Activated CD8-positive, alpha-beta memory T cell treated with anti-CD3 and anti-CD28 coated beads, Interleukin-2, amount 50 U/mL, for 4 hours (primary cell): ENCODE measurements around the gene HTRA3.

Experiments used
- DNase-seq: peaks from one replicate; pipeline ENCODE4 v3.0.0-alpha.2; 2020

The HTRA3 gene

GRCh38 chr4:8282742-8283141 lies 13.2 kb downstream of the HTRA3 start:
- no peak for DNase-seq

GRCh38 chr4:8283161-8283560 lies 13.6 kb downstream of the HTRA3 start:
- no peak for DNase-seq

GRCh38 chr4:8283631-8284121 lies 14.1 kb downstream of the HTRA3 start:
- no peak for DNase-seq

GRCh38 chr4:8284391-8284790 lies 14.8 kb downstream of the HTRA3 start:
- DNase-seq = no peak

GRCh38 chr4:8285143-8285975 lies 15.8 kb downstream of the HTRA3 start:
- DNase-seq = no peak

GRCh38 chr4:8285976-8286718 lies 16.6 kb downstream of the HTRA3 start:
- no peak for DNase-seq

- DNase-seq = no peak
Measured at GRCh38 chr4:8286719-8287342, 17.3 kb downstream of the HTRA3 start.

GRCh38 chr4:8287343-8288280 lies 18.1 kb downstream of the HTRA3 start:
- no peak for DNase-seq

- DNase-seq = no peak
Measured at GRCh38 chr4:8289151-8289750, 19.7 kb downstream of the HTRA3 start.

GRCh38 chr4:8289956-8290700 lies 20.6 kb downstream of the HTRA3 start:
- no peak for DNase-seq

GRCh38 chr4:8290701-8290970 lies 21.1 kb downstream of the HTRA3 start:
- DNase-seq = no peak

GRCh38 chr4:8291036-8291682 lies 21.6 kb downstream of the HTRA3 start:
- DNase-seq = no peak

GRCh38 chr4:8291701-8292477 lies 22.3 kb downstream of the HTRA3 start:
- no peak for DNase-seq

- no peak for DNase-seq
Measured at GRCh38 chr4:8292478-8293107, 23.0 kb downstream of the HTRA3 start.

- DNase-seq = no peak
Measured at GRCh38 chr4:8293131-8293975, 23.8 kb downstream of the HTRA3 start.

- DNase-seq = no peak
Measured at GRCh38 chr4:8294036-8294435, 24.5 kb downstream of the HTRA3 start.

GRCh38 chr4:8294775-8295174 lies 25.2 kb downstream of the HTRA3 start:
- DNase-seq = no peak

- DNase-seq = no peak
Measured at GRCh38 chr4:8295471-8295870, 25.9 kb downstream of the HTRA3 start.

- DNase-seq = no peak
Measured at GRCh38 chr4:8296491-8296890, 26.9 kb downstream of the HTRA3 start.
